ENCODE data around the gene MPHOSPH9. TPM values are rescaled to one million over a fixed set of nuclear protein-coding genes. Genes with fewer than 3 reads are reported as not detected.
A peak's percentile ranks its signal among the peaks of the same experiment; 100 is the strongest.

MPHOSPH9 gene
- total RNA-seq, 1 donor from 2014 or later = 22.2 TPM

GRCh38 chr12:123108682-123109066 is 124.3 kb downstream of the MPHOSPH9 start:
- ATAC-seq = no peak
- no peak for DNase-seq (ENCODE audit: low spot score)

GRCh38 chr12:123107926-123108681 is 124.8 kb downstream of the MPHOSPH9 start:
- peak; percentile 63 for ATAC-seq

DNA sequence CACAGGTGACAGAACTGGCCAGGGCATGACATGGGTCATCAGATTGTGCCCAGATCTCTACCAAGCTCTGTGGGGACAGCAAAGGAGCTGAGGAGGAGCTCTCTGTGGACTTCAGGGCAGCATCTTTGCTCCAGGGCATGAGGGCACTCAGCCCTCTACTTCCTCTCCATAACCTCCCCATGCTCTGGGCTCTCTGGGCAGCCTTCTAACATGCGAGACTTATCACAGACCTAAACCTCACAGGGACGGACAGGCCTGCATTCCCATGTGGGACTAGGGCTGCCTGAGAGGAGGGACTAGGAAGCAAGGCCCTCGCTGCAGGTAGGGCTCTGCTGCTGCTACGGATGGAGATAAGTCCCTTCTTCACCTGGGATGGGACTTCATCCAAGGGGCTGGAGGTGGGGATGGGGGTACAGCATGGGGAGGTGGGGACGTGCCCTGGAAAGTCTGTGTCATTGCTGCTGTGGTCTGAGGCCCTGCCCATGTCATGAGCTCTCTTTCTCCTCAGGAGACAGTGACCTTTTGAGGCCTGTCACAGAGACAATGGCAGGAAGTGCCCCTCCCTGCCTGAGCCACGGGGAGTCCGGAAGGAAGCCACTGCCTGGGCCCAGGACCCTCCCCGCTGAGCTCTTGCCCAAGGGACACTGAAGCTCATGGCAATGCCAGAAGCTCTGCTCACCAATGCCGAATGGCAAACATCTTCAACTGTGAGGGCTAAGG is 126.1 kb downstream of the MPHOSPH9 start:
- ATAC-seq = peak; percentile 15
- DNase-seq (ENCODE audit: low spot score) = no peak

More at GRCh38 chr12:123107926-123108681, 124.8 kb downstream of the MPHOSPH9 start:
- peak; percentile 71 for DNase-seq (ENCODE audit: low spot score)

- ATAC-seq (no peak), DNase-seq (ENCODE audit: low spot score) (no peak)
Measured at GRCh38 chr12:123105211-123105826, 127.6 kb downstream of the MPHOSPH9 start.

DNA sequence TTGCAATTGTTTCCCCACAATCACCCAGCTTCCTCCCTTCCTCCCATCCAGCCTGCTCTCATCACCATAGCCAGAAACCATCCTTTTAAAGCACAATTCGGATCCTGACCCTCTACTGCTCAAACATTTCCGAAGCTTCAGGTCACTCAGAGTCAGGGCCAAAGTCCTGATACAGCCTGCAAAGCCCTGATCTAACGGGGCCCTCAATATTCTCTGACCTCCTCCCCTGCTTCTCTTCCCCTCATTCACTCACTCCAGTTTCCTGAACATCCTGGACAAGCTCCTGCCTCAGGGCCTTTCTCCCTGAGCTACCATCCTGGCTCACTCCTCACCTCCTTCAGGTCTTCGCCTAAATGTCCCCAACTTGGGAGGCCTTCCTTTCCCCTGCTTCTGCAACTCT is 128.1 kb downstream of the MPHOSPH9 start:
- DNase-seq (ENCODE audit: low spot score) (no peak), ATAC-seq (peak; percentile 65)

Other genes starting within 250 kb of the MPHOSPH9 start
- gene PITPNM2, start 82.1 kb downstream of the MPHOSPH9 start, total RNA-seq = 19.2 TPM
- 7.4 TPM for gene MTRFR, start 295 bp upstream of the MPHOSPH9 start, total RNA-seq
- gene CDK2AP1, start 38.7 kb upstream of the MPHOSPH9 start, total RNA-seq = 31.3 TPM
- gene SBNO1, start 131.7 kb upstream of the MPHOSPH9 start, total RNA-seq = 13.8 TPM
- 14.7 TPM for gene KMT5A, start 151.0 kb upstream of the MPHOSPH9 start, total RNA-seq
- 2.7 TPM for gene RILPL2, start 203.5 kb upstream of the MPHOSPH9 start, total RNA-seq
- 7.6 TPM for gene SNRNP35, start 225.0 kb upstream of the MPHOSPH9 start, total RNA-seq